HepG2 (cell line): ENCODE data around the gene BRD2. TPM values are rescaled to one million over a fixed set of nuclear protein-coding genes. Genes with fewer than 3 reads are reported as not detected.

ENCODE experiments used
- GZF1 ChIP-seq: sonication (generic); formaldehyde crosslinking; IDR thresholded peaks from 2 replicates; pipeline ENCODE4 v1.5.1; 2020; ENCODE audit warnings: mild to moderate bottlenecking, missing genetic modification reagents
- ISL2 ChIP-seq: sonication (generic); formaldehyde crosslinking; IDR thresholded peaks from 2 replicates; pipeline ENCODE4 v1.5.0; 2020; ENCODE audit warnings: missing genetic modification reagents
- POLR2G ChIP-seq: fragments of 200-400 bp; formaldehyde crosslinking; IDR thresholded peaks from 2 replicates; pipeline ENCODE4 v1.6.1; 2018; ENCODE audit warnings: mild to moderate bottlenecking, low read depth, low read length, moderate library complexity
- PTBP1 ChIP-seq: fragments of 200-400 bp; formaldehyde crosslinking; IDR thresholded peaks from 2 replicates; pipeline ENCODE4 v1.6.1; 2018; ENCODE audit warnings: low read length, low read depth; ENCODE audit not compliant: poor library complexity, severe bottlenecking
- RBFOX2 ChIP-seq: fragments of 200-400 bp; formaldehyde crosslinking; IDR thresholded peaks from 2 replicates; pipeline ENCODE4 v1.6.1; 2017; ENCODE audit warnings: low read depth, mild to moderate bottlenecking, low read length
- SSRP1 ChIP-seq: IDR thresholded peaks from 2 replicates; pipeline ENCODE4 v1.6.1; 2016; ENCODE audit warnings: control low read depth
- WIZ ChIP-seq: sonication (generic); formaldehyde crosslinking; IDR thresholded peaks from 2 replicates; pipeline ENCODE4 v1.5.1; 2020; ENCODE audit warnings: mild to moderate bottlenecking, missing genetic modification reagents
- ZMYM4 ChIP-seq: sonication (generic); formaldehyde crosslinking; IDR thresholded peaks from 2 replicates; pipeline ENCODE4 v1.8.1; 2023; ENCODE audit warnings: mild to moderate bottlenecking, missing genetic modification reagents
- ZNF180 ChIP-seq: sonication (generic); formaldehyde crosslinking; IDR thresholded peaks from 2 replicates; pipeline ENCODE4 v1.4.0; 2020; ENCODE audit warnings: low read depth, missing genetic modification reagents, borderline replicate concordance
- ZNF446 ChIP-seq: sonication (generic); formaldehyde crosslinking; IDR thresholded peaks from 2 replicates; pipeline ENCODE4 v1.5.0; 2020; ENCODE audit warnings: mild to moderate bottlenecking, missing genetic modification reagents
- ZNF652 ChIP-seq: IDR thresholded peaks from 2 replicates; pipeline ENCODE4 v1.6.1; 2016; ENCODE audit warnings: low read depth, borderline replicate concordance
- ZSCAN22 ChIP-seq: sonication (generic); formaldehyde crosslinking; IDR thresholded peaks from 2 replicates; pipeline ENCODE4 v1.4.0; 2020; ENCODE audit warnings: mild to moderate bottlenecking, missing genetic modification reagents
- polyA plus RNA-seq, 8 experiments: library from polyadenylated mRNA; depleted of rRNA in 3 of 8; stranded (reverse) in 7 of 8; unstranded in 1 of 8; fragments of >200 nt; fragmentation: Illumina TruSeq in 4 of 8; extraction: Trizol in 4 of 8; gene quantifications; 2 replicates each; pipeline versions ENCODE4 v1.2.1 to v1.2.3, GENCODE V29; 2011 to 2016; ENCODE audit warnings: low read depth in 4 of 8, missing spikeins in 1 of 8, mixed read lengths in 1 of 8; ENCODE audit not compliant: insufficient read depth in 1 of 8
- total RNA-seq, 5 experiments: library from RNA; depleted of rRNA; stranded (reverse); fragments of >200 nt; fragmentation: Illumina TruSeq; extraction: Trizol; gene quantifications; 2 replicates each; pipeline ENCODE4 v1.2.3, GENCODE V29; 2016; ENCODE audit warnings: low read depth in 1 of 5
- TF ChIP-seq, protein P1 (sequence below): sonication (generic); formaldehyde crosslinking; IDR thresholded peaks from 2 replicates; pipeline ENCODE4 v1.4.0; 2020; ENCODE audit warnings: missing genetic modification reagents, borderline replicate concordance
- TF ChIP-seq, protein P2 (sequence below): sonication (generic); formaldehyde crosslinking; IDR thresholded peaks from 2 replicates; pipeline ENCODE4 v1.4.0; 2020; ENCODE audit warnings: missing genetic modification reagents
- TF ChIP-seq, protein P3 (sequence below): sonication (generic); formaldehyde crosslinking; IDR thresholded peaks from 2 replicates; pipeline ENCODE4 v1.4.0; 2020; ENCODE audit warnings: missing genetic modification reagents, borderline replicate concordance
- TF ChIP-seq, protein P4 (sequence below): sonication (generic); formaldehyde crosslinking; IDR thresholded peaks from 2 replicates; pipeline ENCODE4 v1.9.0; 2021; ENCODE audit warnings: mild to moderate bottlenecking, missing genetic modification reagents

The BRD2 gene
- total and polyA plus RNA-seq, 2 of the 13 experiments (the other 11 are each of a cell fraction or from before 2014, with no cell fraction given), result 143 to 202 TPM

DNA sequence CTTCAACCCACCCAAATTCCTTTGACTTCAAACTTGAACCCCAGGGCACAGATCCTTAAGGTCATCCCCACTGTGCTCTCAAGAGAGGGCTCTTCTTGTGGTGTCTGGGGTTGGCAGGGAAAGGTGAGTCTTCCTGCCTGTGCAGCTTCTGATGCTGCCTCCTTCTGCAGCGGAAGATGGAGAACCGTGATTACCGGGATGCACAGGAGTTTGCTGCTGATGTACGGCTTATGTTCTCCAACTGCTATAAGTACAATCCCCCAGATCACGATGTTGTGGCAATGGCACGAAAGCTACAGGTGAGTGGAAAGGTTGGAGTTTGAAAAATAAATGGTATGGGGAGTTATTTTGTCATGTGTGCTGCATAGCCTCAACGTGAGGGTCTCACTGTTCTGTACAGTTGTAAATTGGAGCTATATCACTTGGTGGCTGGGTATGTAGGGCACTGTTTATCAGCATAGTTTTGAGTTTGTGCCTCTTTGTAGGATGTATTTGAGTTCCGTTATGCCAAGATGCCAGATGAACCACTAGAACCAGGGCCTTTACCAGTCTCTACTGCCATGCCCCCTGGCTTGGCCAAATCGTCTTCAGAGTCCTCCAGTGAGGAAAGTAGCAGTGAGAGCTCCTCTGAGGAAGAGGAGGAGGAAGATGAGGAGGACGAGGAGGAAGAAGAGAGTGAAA lies 9.0 kb downstream of the BRD2 start (continued):
- TF ChIP-seq ZNF446 (CRISPR knock-in tag) (no peak), ZSCAN22 (CRISPR knock-in tag) (no peak), SSRP1 (CRISPR knock-in tag) (no peak), POLR2G (peak; percentile 69; the same call in 1 of the 2 replicates), PTBP1 (no peak), ZMYM4 (CRISPR knock-in tag) (0 out of 2 replicates have a peak, but pooled peaks have one; percentile 13), RBFOX2 (0 out of 2 replicates have a peak, but pooled peaks have one; percentile 41), ISL2 (CRISPR knock-in tag) (no peak), WIZ (CRISPR knock-in tag) (no peak), ZNF180 (CRISPR knock-in tag) (no peak), GZF1 (no peak), ZNF652 (no peak)
- TF ChIP-seq, protein P1, sequence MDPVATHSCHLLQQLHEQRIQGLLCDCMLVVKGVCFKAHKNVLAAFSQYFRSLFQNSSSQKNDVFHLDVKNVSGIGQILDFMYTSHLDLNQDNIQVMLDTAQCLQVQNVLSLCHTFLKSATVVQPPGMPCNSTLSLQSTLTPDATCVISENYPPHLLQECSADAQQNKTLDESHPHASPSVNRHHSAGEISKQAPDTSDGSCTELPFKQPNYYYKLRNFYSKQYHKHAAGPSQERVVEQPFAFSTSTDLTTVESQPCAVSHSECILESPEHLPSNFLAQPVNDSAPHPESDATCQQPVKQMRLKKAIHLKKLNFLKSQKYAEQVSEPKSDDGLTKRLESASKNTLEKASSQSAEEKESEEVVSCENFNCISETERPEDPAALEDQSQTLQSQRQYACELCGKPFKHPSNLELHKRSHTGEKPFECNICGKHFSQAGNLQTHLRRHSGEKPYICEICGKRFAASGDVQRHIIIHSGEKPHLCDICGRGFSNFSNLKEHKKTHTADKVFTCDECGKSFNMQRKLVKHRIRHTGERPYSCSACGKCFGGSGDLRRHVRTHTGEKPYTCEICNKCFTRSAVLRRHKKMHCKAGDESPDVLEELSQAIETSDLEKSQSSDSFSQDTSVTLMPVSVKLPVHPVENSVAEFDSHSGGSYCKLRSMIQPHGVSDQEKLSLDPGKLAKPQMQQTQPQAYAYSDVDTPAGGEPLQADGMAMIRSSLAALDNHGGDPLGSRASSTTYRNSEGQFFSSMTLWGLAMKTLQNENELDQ (CRISPR knock-in tag), result no peak
- TF ChIP-seq, protein P2, sequence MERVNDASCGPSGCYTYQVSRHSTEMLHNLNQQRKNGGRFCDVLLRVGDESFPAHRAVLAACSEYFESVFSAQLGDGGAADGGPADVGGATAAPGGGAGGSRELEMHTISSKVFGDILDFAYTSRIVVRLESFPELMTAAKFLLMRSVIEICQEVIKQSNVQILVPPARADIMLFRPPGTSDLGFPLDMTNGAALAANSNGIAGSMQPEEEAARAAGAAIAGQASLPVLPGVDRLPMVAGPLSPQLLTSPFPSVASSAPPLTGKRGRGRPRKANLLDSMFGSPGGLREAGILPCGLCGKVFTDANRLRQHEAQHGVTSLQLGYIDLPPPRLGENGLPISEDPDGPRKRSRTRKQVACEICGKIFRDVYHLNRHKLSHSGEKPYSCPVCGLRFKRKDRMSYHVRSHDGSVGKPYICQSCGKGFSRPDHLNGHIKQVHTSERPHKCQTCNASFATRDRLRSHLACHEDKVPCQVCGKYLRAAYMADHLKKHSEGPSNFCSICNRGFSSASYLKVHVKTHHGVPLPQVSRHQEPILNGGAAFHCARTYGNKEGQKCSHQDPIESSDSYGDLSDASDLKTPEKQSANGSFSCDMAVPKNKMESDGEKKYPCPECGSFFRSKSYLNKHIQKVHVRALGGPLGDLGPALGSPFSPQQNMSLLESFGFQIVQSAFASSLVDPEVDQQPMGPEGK, result no peak
- TF ChIP-seq, protein P3, sequence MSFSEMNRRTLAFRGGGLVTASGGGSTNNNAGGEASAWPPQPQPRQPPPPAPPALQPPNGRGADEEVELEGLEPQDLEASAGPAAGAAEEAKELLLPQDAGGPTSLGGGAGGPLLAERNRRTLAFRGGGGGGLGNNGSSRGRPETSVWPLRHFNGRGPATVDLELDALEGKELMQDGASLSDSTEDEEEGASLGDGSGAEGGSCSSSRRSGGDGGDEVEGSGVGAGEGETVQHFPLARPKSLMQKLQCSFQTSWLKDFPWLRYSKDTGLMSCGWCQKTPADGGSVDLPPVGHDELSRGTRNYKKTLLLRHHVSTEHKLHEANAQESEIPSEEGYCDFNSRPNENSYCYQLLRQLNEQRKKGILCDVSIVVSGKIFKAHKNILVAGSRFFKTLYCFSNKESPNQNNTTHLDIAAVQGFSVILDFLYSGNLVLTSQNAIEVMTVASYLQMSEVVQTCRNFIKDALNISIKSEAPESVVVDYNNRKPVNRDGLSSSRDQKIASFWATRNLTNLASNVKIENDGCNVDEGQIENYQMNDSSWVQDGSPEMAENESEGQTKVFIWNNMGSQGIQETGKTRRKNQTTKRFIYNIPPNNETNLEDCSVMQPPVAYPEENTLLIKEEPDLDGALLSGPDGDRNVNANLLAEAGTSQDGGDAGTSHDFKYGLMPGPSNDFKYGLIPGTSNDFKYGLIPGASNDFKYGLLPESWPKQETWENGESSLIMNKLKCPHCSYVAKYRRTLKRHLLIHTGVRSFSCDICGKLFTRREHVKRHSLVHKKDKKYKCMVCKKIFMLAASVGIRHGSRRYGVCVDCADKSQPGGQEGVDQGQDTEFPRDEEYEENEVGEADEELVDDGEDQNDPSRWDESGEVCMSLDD, result no peak
- TF ChIP-seq, protein P4, sequence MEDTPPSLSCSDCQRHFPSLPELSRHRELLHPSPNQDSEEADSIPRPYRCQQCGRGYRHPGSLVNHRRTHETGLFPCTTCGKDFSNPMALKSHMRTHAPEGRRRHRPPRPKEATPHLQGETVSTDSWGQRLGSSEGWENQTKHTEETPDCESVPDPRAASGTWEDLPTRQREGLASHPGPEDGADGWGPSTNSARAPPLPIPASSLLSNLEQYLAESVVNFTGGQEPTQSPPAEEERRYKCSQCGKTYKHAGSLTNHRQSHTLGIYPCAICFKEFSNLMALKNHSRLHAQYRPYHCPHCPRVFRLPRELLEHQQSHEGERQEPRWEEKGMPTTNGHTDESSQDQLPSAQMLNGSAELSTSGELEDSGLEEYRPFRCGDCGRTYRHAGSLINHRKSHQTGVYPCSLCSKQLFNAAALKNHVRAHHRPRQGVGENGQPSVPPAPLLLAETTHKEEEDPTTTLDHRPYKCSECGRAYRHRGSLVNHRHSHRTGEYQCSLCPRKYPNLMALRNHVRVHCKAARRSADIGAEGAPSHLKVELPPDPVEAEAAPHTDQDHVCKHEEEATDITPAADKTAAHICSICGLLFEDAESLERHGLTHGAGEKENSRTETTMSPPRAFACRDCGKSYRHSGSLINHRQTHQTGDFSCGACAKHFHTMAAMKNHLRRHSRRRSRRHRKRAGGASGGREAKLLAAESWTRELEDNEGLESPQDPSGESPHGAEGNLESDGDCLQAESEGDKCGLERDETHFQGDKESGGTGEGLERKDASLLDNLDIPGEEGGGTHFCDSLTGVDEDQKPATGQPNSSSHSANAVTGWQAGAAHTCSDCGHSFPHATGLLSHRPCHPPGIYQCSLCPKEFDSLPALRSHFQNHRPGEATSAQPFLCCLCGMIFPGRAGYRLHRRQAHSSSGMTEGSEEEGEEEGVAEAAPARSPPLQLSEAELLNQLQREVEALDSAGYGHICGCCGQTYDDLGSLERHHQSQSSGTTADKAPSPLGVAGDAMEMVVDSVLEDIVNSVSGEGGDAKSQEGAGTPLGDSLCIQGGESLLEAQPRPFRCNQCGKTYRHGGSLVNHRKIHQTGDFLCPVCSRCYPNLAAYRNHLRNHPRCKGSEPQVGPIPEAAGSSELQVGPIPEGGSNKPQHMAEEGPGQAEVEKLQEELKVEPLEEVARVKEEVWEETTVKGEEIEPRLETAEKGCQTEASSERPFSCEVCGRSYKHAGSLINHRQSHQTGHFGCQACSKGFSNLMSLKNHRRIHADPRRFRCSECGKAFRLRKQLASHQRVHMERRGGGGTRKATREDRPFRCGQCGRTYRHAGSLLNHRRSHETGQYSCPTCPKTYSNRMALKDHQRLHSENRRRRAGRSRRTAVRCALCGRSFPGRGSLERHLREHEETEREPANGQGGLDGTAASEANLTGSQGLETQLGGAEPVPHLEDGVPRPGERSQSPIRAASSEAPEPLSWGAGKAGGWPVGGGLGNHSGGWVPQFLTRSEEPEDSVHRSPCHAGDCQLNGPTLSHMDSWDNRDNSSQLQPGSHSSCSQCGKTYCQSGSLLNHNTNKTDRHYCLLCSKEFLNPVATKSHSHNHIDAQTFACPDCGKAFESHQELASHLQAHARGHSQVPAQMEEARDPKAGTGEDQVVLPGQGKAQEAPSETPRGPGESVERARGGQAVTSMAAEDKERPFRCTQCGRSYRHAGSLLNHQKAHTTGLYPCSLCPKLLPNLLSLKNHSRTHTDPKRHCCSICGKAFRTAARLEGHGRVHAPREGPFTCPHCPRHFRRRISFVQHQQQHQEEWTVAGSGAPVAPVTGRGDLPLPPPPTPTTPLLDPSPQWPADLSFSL (CRISPR knock-in tag), result no peak
